H1 (cell line): ENCODE measurements around the gene VAV2. TPM values are rescaled to one million over a fixed set of nuclear protein-coding genes. Genes with fewer than 3 reads are reported as not detected.

Experiments used
- CTCF ChIA-PET: fragments of 300-600 bp; sonication (Branson Sonifier 250); formaldehyde crosslinking; loops from one replicate; lab custom pipeline; 2021; ENCODE audit not compliant: partially characterized antibody; lab: Charles Lee
- POLR2A ChIA-PET: fragments of 300-600 bp; sonication (Branson Sonifier 250); formaldehyde crosslinking; loops from one replicate; lab custom pipeline; 2021; ENCODE audit warnings: inconsistent platforms; ENCODE audit not compliant: partially characterized antibody; lab: Charles Lee
- DNase-seq, 2 experiments: peaks; one replicate each; pipeline versions ENCODE4 v3.0.0 to v3.0.0-alpha.2; 2010 to 2022; ENCODE audit warnings: low spot score in 2 of 2, low read depth in 1 of 2, mixed read lengths in 1 of 2
- FAIRE-seq: peaks from 2 replicates; lab custom pipeline; 2011; peaks lifted over from hg19 to GRCh38; lab: Jason Lieb, UNC
- H2AFZ ChIP-seq: 2 replicates; pipeline ENCODE4 v1.8.1; 2012; ENCODE audit warnings: low read length, inconsistent platforms
- H2AK5ac ChIP-seq: 2 replicates; pipeline ENCODE4 v1.6.1; 2013; ENCODE audit warnings: low read depth, low read length
- H2BK120ac ChIP-seq: replicated peaks from 2 replicates; pipeline ENCODE3; 2013; ENCODE audit warnings: low read depth, low read length, inconsistent platforms
- H2BK12ac ChIP-seq: 2 replicates; pipeline ENCODE4 v1.6.1; 2013; ENCODE audit warnings: low read depth, low read length
- H2BK15ac ChIP-seq: 2 replicates; pipeline ENCODE4 v1.6.1; 2013; ENCODE audit warnings: low read length
- H2BK20ac ChIP-seq: 2 replicates; pipeline ENCODE4 v1.6.1; 2013; ENCODE audit warnings: low read length
- H2BK5ac ChIP-seq: 2 replicates; pipeline ENCODE4 v1.6.1; 2013; ENCODE audit warnings: low read depth, low read length
- H3K14ac ChIP-seq: 2 replicates; pipeline ENCODE4 v1.6.1; 2013; ENCODE audit warnings: inconsistent platforms; ENCODE audit not compliant: insufficient read length
- H3K18ac ChIP-seq: 2 replicates; pipeline ENCODE4 v1.6.1; 2013; ENCODE audit warnings: low read length; ENCODE audit errors: extremely low read depth
- H3K23ac ChIP-seq: 2 replicates; pipeline ENCODE4 v1.6.1; 2013; ENCODE audit warnings: inconsistent platforms; ENCODE audit not compliant: insufficient read length
- H3K23me2 ChIP-seq: 2 replicates; pipeline ENCODE4 v1.6.1; 2013; ENCODE audit warnings: low read depth, low read length
- H3K27ac ChIP-seq: 2 replicates; pipeline ENCODE4 v1.6.1; 2011; ENCODE audit warnings: low read depth, low read length, inconsistent platforms
- H3K27me3 ChIP-seq, 4 experiments: replicated peaks in 1 of 4; 1 replicate in 1 of 4; 2 replicates in 3 of 4; pipeline versions ENCODE4 v1.6.1 to v1.8.1; 2011 to 2013; ENCODE audit warnings: low read length in 3 of 4, mild to moderate bottlenecking in 3 of 4, inconsistent platforms in 2 of 4, mixed read lengths in 2 of 4, moderate library complexity in 1 of 4; ENCODE audit not compliant: control insufficient read depth in 3 of 4, insufficient read depth in 3 of 4; ENCODE audit errors: extremely low read depth in 1 of 4
- H3K36me3 ChIP-seq, 4 experiments: 2 replicates each; pipeline versions ENCODE4 v1.6.1 to v1.8.1; 2011 to 2013; ENCODE audit warnings: mild to moderate bottlenecking in 4 of 4, low read length in 3 of 4, moderate library complexity in 2 of 4, control low read depth in 1 of 4, inconsistent platforms in 1 of 4; ENCODE audit not compliant: insufficient read depth in 4 of 4, control insufficient read depth in 2 of 4
- H3K4ac ChIP-seq: replicated peaks from 2 replicates; pipeline ENCODE3; 2013; ENCODE audit warnings: low read length, low read depth, mixed read lengths, inconsistent platforms; ENCODE audit not compliant: insufficient read length
- H3K4me1 ChIP-seq, 4 experiments: replicated peaks in 1 of 4; 1 replicate in 1 of 4; 2 replicates in 3 of 4; pipeline versions ENCODE4 v1.6.1 to v1.8.1; 2011 to 2013; ENCODE audit warnings: low read length in 3 of 4, inconsistent platforms in 2 of 4, mixed read lengths in 1 of 4; ENCODE audit not compliant: insufficient read depth in 4 of 4, control insufficient read depth in 3 of 4
- H3K4me2 ChIP-seq, 2 experiments: 2 replicates each; pipeline versions ENCODE4 v1.6.1 to v1.8.1; 2011 to 2013; ENCODE audit warnings: low read depth in 2 of 2, low read length in 2 of 2, control low read depth in 1 of 2, inconsistent platforms in 1 of 2, mild to moderate bottlenecking in 1 of 2; ENCODE audit not compliant: insufficient read depth in 1 of 2
- H3K4me3 ChIP-seq, 4 experiments: fragments of 200-600, 300-600 bp in 1 of 4; sonication (generic), shearing (Covaris generic), sonication (Bioruptor Twin) in 1 of 4; 2 replicates each; pipeline versions ENCODE4 v1.5.1 to v1.8.1; 2011 to 2016; ENCODE audit warnings: low read length in 4 of 4, low read depth in 3 of 4, control low read depth in 2 of 4, inconsistent platforms in 2 of 4, mild to moderate bottlenecking in 2 of 4, mixed read lengths in 1 of 4, moderate library complexity in 1 of 4; ENCODE audit not compliant: insufficient read depth in 2 of 4; ENCODE audit errors: extremely low read depth in 1 of 4
- H3K56ac ChIP-seq: replicated peaks from 2 replicates; pipeline ENCODE3; 2013; ENCODE audit warnings: low read depth, mild to moderate bottlenecking, mixed read lengths, low read length, inconsistent platforms; ENCODE audit not compliant: insufficient read length
- H3K79me1 ChIP-seq: 2 replicates; pipeline ENCODE4 v1.6.1; 2013; ENCODE audit warnings: low read depth, low read length, control low read depth
- H3K79me2 ChIP-seq, 2 experiments: 2 replicates each; pipeline versions ENCODE4 v1.6.1 to v1.8.1; 2012 to 2013; ENCODE audit warnings: low read length in 2 of 2, mild to moderate bottlenecking in 2 of 2, inconsistent platforms in 1 of 2; ENCODE audit not compliant: insufficient read depth in 2 of 2, control insufficient read depth in 1 of 2
- H3K9ac ChIP-seq, 4 experiments: replicated peaks in 1 of 4; 1 replicate in 1 of 4; 2 replicates in 3 of 4; pipeline versions ENCODE4 v1.6.1 to v1.8.1; 2011 to 2013; ENCODE audit warnings: low read depth in 3 of 4, low read length in 3 of 4, control low read depth in 2 of 4, mild to moderate bottlenecking in 2 of 4, moderate library complexity in 2 of 4, inconsistent platforms in 1 of 4; ENCODE audit errors: extremely low read depth in 1 of 4
- H3K9me3 ChIP-seq, 2 experiments: 2 replicates each; pipeline versions ENCODE4 v1.6.1 to v1.8.1; 2012 to 2013; ENCODE audit warnings: mild to moderate bottlenecking in 2 of 2, moderate library complexity in 2 of 2, control low read depth in 1 of 2, inconsistent platforms in 1 of 2, low read depth in 1 of 2, low read length in 1 of 2, mixed read lengths in 1 of 2; ENCODE audit not compliant: insufficient read depth in 2 of 2
- H4K20me1 ChIP-seq, 2 experiments: replicated peaks in 1 of 2; 2 replicates each; pipeline versions ENCODE3 to v1.8.1; 2011 to 2013; ENCODE audit warnings: inconsistent platforms in 2 of 2, low read length in 2 of 2, mild to moderate bottlenecking in 1 of 2; ENCODE audit not compliant: insufficient read depth in 2 of 2, control insufficient read depth in 1 of 2
- H4K5ac ChIP-seq: 2 replicates; pipeline ENCODE4 v1.6.1; 2013; ENCODE audit warnings: low read length, low read depth, mixed read lengths, inconsistent platforms; ENCODE audit not compliant: insufficient read length
- H4K8ac ChIP-seq: 2 replicates; pipeline ENCODE4 v1.8.0; 2013; ENCODE audit warnings: mild to moderate bottlenecking, moderate library complexity, low read length, inconsistent platforms; ENCODE audit not compliant: insufficient read depth; ENCODE audit errors: extremely low read depth
- H4K91ac ChIP-seq: replicated peaks from 2 replicates; pipeline ENCODE3; 2013; ENCODE audit warnings: low read length, mixed read lengths, inconsistent platforms; ENCODE audit not compliant: insufficient read length
- BACH1 ChIP-seq: IDR thresholded peaks from 2 replicates; pipeline ENCODE4 v1.6.1; 2012; ENCODE audit warnings: low read length, improper control_type of control experiment
- CEBPB ChIP-seq: IDR thresholded peaks from 2 replicates; pipeline ENCODE4 v1.6.1; 2012; ENCODE audit warnings: low read depth, low read length
- FOSL1 ChIP-seq: IDR thresholded peaks from 2 replicates; pipeline ENCODE4 v1.6.1; 2011; ENCODE audit warnings: mild to moderate bottlenecking, low read depth, low read length, moderate library complexity; ENCODE audit not compliant: insufficient read depth
- HDAC6 ChIP-seq: IDR thresholded peaks from one replicate; pipeline ENCODE4 v1.7.1; 2012; ENCODE audit warnings: low read depth, mild to moderate bottlenecking, inconsistent platforms, low read length, moderate library complexity
- JUND ChIP-seq: IDR thresholded peaks from 2 replicates; pipeline ENCODE4 v1.6.1; 2011; ENCODE audit warnings: mild to moderate bottlenecking, improper control_type of control experiment, low read length
- KDM1A ChIP-seq: fragments of 200-600, 300-600 bp; sonication (generic); IDR thresholded peaks from 2 replicates; pipeline ENCODE4 v1.7.1; 2016; ENCODE audit warnings: mild to moderate bottlenecking, low read length, borderline replicate concordance
- PHF8 ChIP-seq: fragments of 200-600 bp; sonication (generic); conservative IDR thresholded peaks from 2 replicates; pipeline ENCODE4 v1.7.1; 2012; ENCODE audit warnings: low read depth, mild to moderate bottlenecking, inconsistent platforms, low read length, moderate library complexity
- RAD21 ChIP-seq, 2 experiments: IDR thresholded peaks in 1 of 2; conservative IDR thresholded peaks in 1 of 2; 2 replicates each; pipeline ENCODE4 v1.6.1; 2011; ENCODE audit warnings: low read depth in 2 of 2, low read length in 2 of 2, improper control_type of control experiment in 1 of 2, inconsistent platforms in 1 of 2, mild to moderate bottlenecking in 1 of 2, moderate library complexity in 1 of 2
- RFX5 ChIP-seq: IDR thresholded peaks from 2 replicates; pipeline ENCODE4 v1.6.1; 2011; ENCODE audit warnings: low read depth, low read length, improper control_type of control experiment, borderline replicate concordance
- SP1 ChIP-seq: IDR thresholded peaks from 2 replicates; pipeline ENCODE4 v1.6.1; 2011; ENCODE audit warnings: low read depth, low read length
- SP2 ChIP-seq: IDR thresholded peaks from 2 replicates; pipeline ENCODE4 v1.6.1; 2012; ENCODE audit warnings: mild to moderate bottlenecking, low read length, inconsistent platforms
- TAF7 ChIP-seq: optimal IDR thresholded peaks from 2 replicates; pipeline ENCODE3; 2011; ENCODE audit warnings: low read depth, mild to moderate bottlenecking, inconsistent platforms, low read length, moderate library complexity, borderline replicate concordance
- WGBS, 2 experiments: shearing (Covaris generic) in 1 of 2; methylation state at CpG; one replicate each; pipeline versions ENCODE4 v1.1.6 to v1.1.7; 2013 to 2015; ENCODE audit warnings: low lambda C conversion rate in 2 of 2, mixed read lengths in 2 of 2, inconsistent platforms in 1 of 2, low coverage in 1 of 2, missing lambda C conversion rate in 1 of 2; ENCODE audit not compliant: insufficient replicate concordance in 2 of 2, insufficient coverage in 1 of 2, insufficient read length in 1 of 2; ENCODE audit errors: extremely low coverage in 1 of 2, missing lambda C conversion rate in 1 of 2; 5-methylcytosine and 5-hydroxymethylcytosine counted together
- polyA plus RNA-seq, 7 experiments: library from polyadenylated mRNA; depleted of rRNA in 3 of 7; stranded (reverse) in 5 of 7; unstranded in 2 of 7; fragments of >200 nt in 5 of 7; fragments of 200-250 nt in 2 of 7; gene quantifications; 1 replicate in 5 of 7; 2 replicates in 1 of 7; 4 replicates in 1 of 7; pipeline versions ENCODE4 v1.2.1 to v1.2.3, GENCODE V29; 2011 to 2013; ENCODE audit warnings: missing spikeins in 2 of 7, mixed read lengths in 2 of 7
- total RNA-seq: library from RNA; stranded (reverse); fragmentation: NEBNext Ultra II Directional; extraction: Animal tissue kit (Norgen Biotek cat#: 25700); gene quantifications from 2 replicates; pipeline ENCODE4 v1.2.1, GENCODE V29; 2021
- TF ChIP-seq, protein P1 (sequence below): IDR thresholded peaks from 2 replicates; pipeline ENCODE4 v1.6.1; 2011; ENCODE audit warnings: low read depth, mild to moderate bottlenecking, low read length; ENCODE audit not compliant: insufficient read depth

The VAV2 gene
- total and polyA plus RNA-seq, 2 of the 8 experiments (the other 6 are each of a cell fraction or from before 2014, with no cell fraction given), result 13.6 to 37.6 TPM

DNA sequence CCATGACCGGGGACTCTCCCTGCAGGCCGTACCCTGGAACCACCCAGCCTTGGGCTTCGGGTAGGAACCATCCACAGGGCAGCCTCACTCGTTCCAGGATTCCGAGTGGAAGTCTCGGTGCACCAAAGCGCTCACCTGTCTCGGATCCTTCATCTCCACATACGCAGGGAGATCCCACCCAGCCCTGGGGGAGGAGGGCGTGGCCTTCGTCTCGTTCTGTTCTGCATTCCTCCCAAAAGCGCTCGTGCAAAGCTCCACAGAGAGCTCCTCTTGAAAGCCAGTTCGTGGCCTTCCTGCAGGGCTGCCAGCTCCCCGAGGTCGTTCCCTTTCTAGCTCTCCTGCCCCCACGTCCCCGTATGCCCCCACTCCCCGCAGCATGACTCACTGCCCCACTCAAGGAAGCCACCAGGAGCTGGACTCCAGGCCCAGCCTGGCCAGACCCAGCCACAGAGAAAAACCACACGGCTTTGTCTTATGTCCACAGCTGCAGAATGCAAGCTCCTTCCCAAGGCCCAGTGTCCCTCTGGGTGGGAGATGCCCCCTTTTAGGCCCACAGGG lies 189.0 kb downstream of the VAV2 start:
- no peak overlapping the region for H3K27ac ChIP-seq
- no peak overlapping the region for H3K9ac ChIP-seq
- H2BK120ac ChIP-seq, result no peak overlapping the region
- FAIRE-seq, result no peak
- H3K9me3 ChIP-seq, result no peaks in the 10 kb centered on the region
- H3K4me2 ChIP-seq, result no peak overlapping the region
- no peak overlapping the region for H4K91ac ChIP-seq
- H2AK5ac ChIP-seq, result no peak overlapping the region
- no peak overlapping the region for H4K5ac ChIP-seq
- no peak overlapping the region for H2AFZ ChIP-seq
- POLR2A ChIA-PET, result no interaction called here
- 97% methylated on average over 10 of the region's 21 CpGs; no CpG with 5 or more reads in 1 of the 2 experiments for WGBS, 2 experiments
- no peak overlapping the region for H3K14ac ChIP-seq
- no peak overlapping the region for H4K8ac ChIP-seq
- H2BK20ac ChIP-seq, result no peak overlapping the region
- H3K4me1 ChIP-seq, result no peaks in the 10 kb centered on the region; a peak in 1 of 7 replicates
- no peak overlapping the region for H3K23ac ChIP-seq
- no peaks in the 10 kb centered on the region for H3K23me2 ChIP-seq
- H3K56ac ChIP-seq, result no peak overlapping the region
- H2BK15ac ChIP-seq, result no peak overlapping the region
- H3K4ac ChIP-seq, result no peak overlapping the region
- no peaks in the 10 kb centered on the region for H3K79me1 ChIP-seq
- no peaks in the 10 kb centered on the region; a peak in 2 of 8 replicates for H3K36me3 ChIP-seq
- no peak overlapping the region for H3K18ac ChIP-seq
- no peak overlapping the region for H2BK12ac ChIP-seq
- no peak overlapping the region for H2BK5ac ChIP-seq
- H3K79me2 ChIP-seq, result no peaks in the 10 kb centered on the region
- H3K27me3 ChIP-seq, result no peaks in the 10 kb centered on the region
- H4K20me1 ChIP-seq, result peaks cover 0 to 2% of the 10 kb centered on the region in 2 experiments
- CTCF ChIA-PET, result interaction anchor here (0.8 to 3.6 kb wide), 13 partner anchors 9 to 192 kb away, joined by 3 to 37 read pairs (median 6); no protein-coding TSS in a partner anchor
- H3K4me3 ChIP-seq, result no peak overlapping the region
- no peak for DNase-seq
- TF ChIP-seq JUND, result no peak
- no peak for TF ChIP-seq KDM1A
- no peak for TF ChIP-seq CEBPB
- no peak for TF ChIP-seq HDAC6
- no peak for TF ChIP-seq BACH1
- TF ChIP-seq, protein P1, sequence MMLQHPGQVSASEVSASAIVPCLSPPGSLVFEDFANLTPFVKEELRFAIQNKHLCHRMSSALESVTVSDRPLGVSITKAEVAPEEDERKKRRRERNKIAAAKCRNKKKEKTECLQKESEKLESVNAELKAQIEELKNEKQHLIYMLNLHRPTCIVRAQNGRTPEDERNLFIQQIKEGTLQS, result no peak
- TF ChIP-seq SP1, result no peak
- no peak for TF ChIP-seq RAD21 (IDR thresholded peaks at IDR 0.05 in 1 of 2, conservative IDR thresholded peaks at IDR 0.05 in 1 of 2; ENCODE audit: low read depth in 2 of 2, low read length in 2 of 2)
- no peak for TF ChIP-seq PHF8
- no peak for TF ChIP-seq RFX5
- TF ChIP-seq SP2, result no peak
- no peak for TF ChIP-seq TAF7
- TF ChIP-seq FOSL1, result no peak
